Measurements from ENCODE around the gene HMGN3.

DNA sequence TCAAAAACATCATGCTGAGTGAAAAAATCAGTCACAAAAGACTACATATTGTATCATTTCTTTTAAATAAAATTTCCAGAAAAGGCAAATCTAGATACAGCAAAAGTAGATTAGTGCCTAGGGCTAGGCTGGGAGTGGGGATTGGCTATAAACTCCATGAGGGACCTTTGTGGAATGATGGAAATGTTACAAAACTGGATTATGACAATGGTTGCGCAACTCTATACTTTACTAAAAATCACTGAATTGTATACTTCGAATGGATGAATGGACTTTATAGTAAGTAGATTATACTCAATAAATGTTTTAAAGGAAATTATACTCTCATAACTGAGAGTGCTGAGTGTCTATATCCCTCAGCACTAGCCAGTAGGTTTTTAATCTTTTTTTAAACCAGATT, 4.3 kb downstream of the HMGN3 start:
- no peak for TF ChIP-seq GATA3 (IDR thresholded peaks at IDR 0.05; ENCODE audit: low read depth, low read length)
- no peak for TF ChIP-seq GATA2 (IDR thresholded peaks at IDR 0.05; ENCODE audit: low read depth, low read length)

Data from SH-SY5Y (cell line).